HepG2 (cell line): ENCODE measurements around the gene GRIN3B. TPM values are rescaled to one million over a fixed set of nuclear protein-coding genes. Genes with fewer than 3 reads are reported as not detected.

Experiments
- AGO2 ChIP-seq: fragments of 200-400 bp; formaldehyde crosslinking; optimal IDR thresholded peaks from 2 replicates; pipeline ENCODE3; 2017; ENCODE audit warnings: mild to moderate bottlenecking, low read depth, low read length, moderate library complexity
- ARNT2 ChIP-seq: sonication (generic); formaldehyde crosslinking; IDR thresholded peaks from 2 replicates; pipeline ENCODE4 v1.8.0; 2022; ENCODE audit warnings: mild to moderate bottlenecking, low read depth, missing genetic modification reagents, moderate library complexity
- ASH2L ChIP-seq: fragments of 300-600, 200-600 bp; sonication (generic); IDR thresholded peaks from 2 replicates; pipeline ENCODE4 v1.7.0; 2017; ENCODE audit warnings: low read depth, mild to moderate bottlenecking, moderate library complexity, mixed read lengths, low read length; ENCODE audit not compliant: insufficient read length
- ETV6 ChIP-seq: sonication (generic); formaldehyde crosslinking; conservative IDR thresholded peaks from 2 replicates; pipeline ENCODE4 v1.4.0; 2020; ENCODE audit warnings: missing genetic modification reagents
- FOXO1 ChIP-seq: sonication (generic); formaldehyde crosslinking; IDR thresholded peaks from 2 replicates; pipeline ENCODE4 v1.4.0; 2020; ENCODE audit warnings: missing genetic modification reagents
- HNRNPLL ChIP-seq: fragments of 200-400 bp; formaldehyde crosslinking; IDR thresholded peaks from 2 replicates; pipeline ENCODE4 v1.6.1; 2017; ENCODE audit warnings: mild to moderate bottlenecking, low read depth, low read length; ENCODE audit not compliant: poor library complexity, severe bottlenecking
- NFE2L1 ChIP-seq: sonication (generic); formaldehyde crosslinking; IDR thresholded peaks from 2 replicates; pipeline ENCODE4 v1.4.0; 2020; ENCODE audit warnings: missing genetic modification reagents, mild to moderate bottlenecking, borderline replicate concordance
- RNF2 ChIP-seq: fragments of 450-650 bp; conservative IDR thresholded peaks from 2 replicates; pipeline ENCODE4 v1.6.1; 2016; ENCODE audit warnings: low read depth
- TBX3 ChIP-seq: fragments of 450-650 bp; IDR thresholded peaks from 2 replicates; pipeline ENCODE4 v1.6.1; 2017; ENCODE audit warnings: antibody characterized with exemption, mild to moderate bottlenecking, inconsistent platforms, borderline replicate concordance
- TFDP2 ChIP-seq: sonication (generic); formaldehyde crosslinking; IDR thresholded peaks from 2 replicates; pipeline ENCODE4 v1.4.0; 2020; ENCODE audit warnings: missing genetic modification reagents
- ZNF207 ChIP-seq: fragments of 450-650 bp; IDR thresholded peaks from 2 replicates; pipeline ENCODE4 v1.6.1; 2016; ENCODE audit warnings: antibody characterized with exemption, borderline replicate concordance
- ZNF460 ChIP-seq: sonication (generic); formaldehyde crosslinking; IDR thresholded peaks from 2 replicates; pipeline ENCODE4 v1.5.1; 2020; ENCODE audit warnings: missing genetic modification reagents, mild to moderate bottlenecking, borderline replicate concordance
- ZNF609 ChIP-seq: sonication (generic); formaldehyde crosslinking; IDR thresholded peaks from 2 replicates; pipeline ENCODE4 v1.4.0; 2020; ENCODE audit warnings: mild to moderate bottlenecking, missing genetic modification reagents, borderline replicate concordance
- ZNF816 ChIP-seq: sonication (generic); formaldehyde crosslinking; IDR thresholded peaks from 2 replicates; pipeline ENCODE4 v1.8.0; 2022; ENCODE audit warnings: missing genetic modification reagents, mild to moderate bottlenecking, borderline replicate concordance
- ZSCAN22 ChIP-seq: sonication (generic); formaldehyde crosslinking; IDR thresholded peaks from 2 replicates; pipeline ENCODE4 v1.4.0; 2020; ENCODE audit warnings: mild to moderate bottlenecking, missing genetic modification reagents
- ZSCAN30 ChIP-seq: sonication (generic); formaldehyde crosslinking; IDR thresholded peaks from 2 replicates; pipeline ENCODE4 v1.5.0; 2020; ENCODE audit warnings: mild to moderate bottlenecking, missing genetic modification reagents
- polyA plus RNA-seq, 8 experiments: library from polyadenylated mRNA; depleted of rRNA in 3 of 8; stranded (reverse) in 7 of 8; unstranded in 1 of 8; fragments of >200 nt; fragmentation: Illumina TruSeq in 4 of 8; extraction: Trizol in 4 of 8; gene quantifications; 2 replicates each; pipeline versions ENCODE4 v1.2.1 to v1.2.3, GENCODE V29; 2011 to 2016; ENCODE audit warnings: low read depth in 4 of 8, missing spikeins in 1 of 8, mixed read lengths in 1 of 8; ENCODE audit not compliant: insufficient read depth in 1 of 8
- total RNA-seq, 5 experiments: library from RNA; depleted of rRNA; stranded (reverse); fragments of >200 nt; fragmentation: Illumina TruSeq; extraction: Trizol; gene quantifications; 2 replicates each; pipeline ENCODE4 v1.2.3, GENCODE V29; 2016; ENCODE audit warnings: low read depth in 1 of 5
- TF ChIP-seq, protein P1 (sequence below): sonication (generic); formaldehyde crosslinking; IDR thresholded peaks from 2 replicates; pipeline ENCODE4 v1.9.0; 2022; ENCODE audit warnings: low read depth, missing genetic modification reagents
- TF ChIP-seq, protein P2 (sequence below): sonication (generic); formaldehyde crosslinking; IDR thresholded peaks from 2 replicates; pipeline ENCODE4 v1.5.0; 2020; ENCODE audit warnings: mild to moderate bottlenecking, missing genetic modification reagents, borderline replicate concordance

The GRIN3B gene
- total and polyA plus RNA-seq, 2 of the 13 experiments (the other 11 are each of a cell fraction or from before 2014, with no cell fraction given), result 0.07 to 0.20 TPM

DNA sequence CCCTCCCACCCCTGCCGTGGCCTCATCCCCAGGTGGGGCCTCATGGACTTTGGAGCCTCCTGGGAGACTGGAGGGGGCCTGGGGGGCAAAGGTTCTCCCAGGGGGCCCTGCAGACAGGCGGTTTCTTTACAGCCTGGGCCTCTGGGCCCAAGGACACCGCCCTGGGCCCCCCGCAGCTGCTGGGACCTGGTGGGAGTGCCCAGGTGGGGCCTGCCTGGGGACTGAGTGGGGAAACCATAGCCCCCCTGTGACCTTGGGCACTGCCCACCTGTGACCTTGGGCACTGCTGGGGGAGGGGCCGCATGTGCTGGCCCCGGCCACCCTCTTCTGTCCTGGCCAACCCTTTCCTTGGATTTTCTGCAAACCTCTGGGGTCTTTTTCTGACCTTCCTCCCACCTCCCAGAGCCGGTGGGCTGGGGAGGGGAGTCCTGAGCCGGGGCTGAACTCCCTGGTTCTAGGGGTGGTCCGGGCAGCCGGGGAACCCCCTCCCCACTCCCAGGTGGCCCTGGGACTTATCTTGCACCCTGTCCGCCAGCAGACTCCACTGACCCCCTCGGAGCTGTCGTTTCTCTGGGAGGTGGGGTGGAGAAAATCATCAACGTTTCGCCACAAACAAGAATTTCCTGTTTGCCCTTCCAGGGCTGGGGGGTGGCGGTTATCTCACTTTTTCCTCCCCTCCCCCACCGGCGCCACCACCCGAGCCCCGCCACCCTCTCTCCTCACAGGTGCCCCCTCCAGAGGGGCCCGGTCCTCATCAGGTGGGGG, 47.4 kb upstream of the GRIN3B start (continued):
- peak; percentile 86 for TF ChIP-seq ZNF609
- 0 out of 2 replicates have a peak, but pooled peaks have one; percentile 30 for TF ChIP-seq ZSCAN22 (CRISPR knock-in tag)
- peak; percentile 49 for TF ChIP-seq TFDP2 (CRISPR knock-in tag)
- no peak for TF ChIP-seq ZSCAN30 (CRISPR knock-in tag)
- TF ChIP-seq TBX3, result peak; percentile 74; the same call in 1 of the 2 replicates
- peak; percentile 77 for TF ChIP-seq FOXO1 (CRISPR knock-in tag)
- TF ChIP-seq RNF2, result no peak
- TF ChIP-seq, protein P1, sequence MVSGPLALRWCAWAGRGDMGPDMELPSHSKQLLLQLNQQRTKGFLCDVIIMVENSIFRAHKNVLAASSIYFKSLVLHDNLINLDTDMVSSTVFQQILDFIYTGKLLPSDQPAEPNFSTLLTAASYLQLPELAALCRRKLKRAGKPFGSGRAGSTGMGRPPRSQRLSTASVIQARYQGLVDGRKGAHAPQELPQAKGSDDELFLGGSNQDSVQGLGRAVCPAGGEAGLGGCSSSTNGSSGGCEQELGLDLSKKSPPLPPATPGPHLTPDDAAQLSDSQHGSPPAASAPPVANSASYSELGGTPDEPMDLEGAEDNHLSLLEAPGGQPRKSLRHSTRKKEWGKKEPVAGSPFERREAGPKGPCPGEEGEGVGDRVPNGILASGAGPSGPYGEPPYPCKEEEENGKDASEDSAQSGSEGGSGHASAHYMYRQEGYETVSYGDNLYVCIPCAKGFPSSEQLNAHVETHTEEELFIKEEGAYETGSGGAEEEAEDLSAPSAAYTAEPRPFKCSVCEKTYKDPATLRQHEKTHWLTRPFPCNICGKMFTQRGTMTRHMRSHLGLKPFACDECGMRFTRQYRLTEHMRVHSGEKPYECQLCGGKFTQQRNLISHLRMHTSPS (CRISPR knock-in tag), result peak; percentile 100
- TF ChIP-seq ARNT2 (CRISPR knock-in tag), result peak; percentile 59; the same call in 1 of the 2 replicates
- TF ChIP-seq, protein P2, sequence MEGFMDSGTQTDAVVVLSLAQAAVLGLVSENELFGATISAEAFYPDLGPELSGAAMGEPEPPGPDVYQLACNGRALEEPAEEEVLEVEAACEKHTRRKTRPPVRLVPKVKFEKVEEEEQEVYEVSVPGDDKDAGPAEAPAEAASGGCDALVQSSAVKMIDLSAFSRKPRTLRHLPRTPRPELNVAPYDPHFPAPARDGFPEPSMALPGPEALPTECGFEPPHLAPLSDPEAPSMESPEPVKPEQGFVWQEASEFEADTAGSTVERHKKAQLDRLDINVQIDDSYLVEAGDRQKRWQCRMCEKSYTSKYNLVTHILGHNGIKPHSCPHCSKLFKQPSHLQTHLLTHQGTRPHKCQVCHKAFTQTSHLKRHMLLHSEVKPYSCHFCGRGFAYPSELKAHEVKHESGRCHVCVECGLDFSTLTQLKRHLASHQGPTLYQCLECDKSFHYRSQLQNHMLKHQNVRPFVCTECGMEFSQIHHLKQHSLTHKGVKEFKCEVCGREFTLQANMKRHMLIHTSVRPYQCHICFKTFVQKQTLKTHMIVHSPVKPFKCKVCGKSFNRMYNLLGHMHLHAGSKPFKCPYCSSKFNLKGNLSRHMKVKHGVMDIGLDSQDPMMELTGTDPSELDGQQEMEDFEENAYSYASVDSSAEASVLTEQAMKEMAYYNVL, result peak; percentile 83; the same call in 1 of the 2 replicates
- TF ChIP-seq ETV6 (CRISPR knock-in tag), result no peak
- 0 out of 2 replicates have a peak, but pooled peaks have one; percentile 34 for TF ChIP-seq NFE2L1
- peak; percentile 97 for TF ChIP-seq AGO2
- TF ChIP-seq ZNF816 (CRISPR knock-in tag), result peak; percentile 90; the same call in 1 of the 2 replicates
- TF ChIP-seq HNRNPLL, result peak; percentile 45
- TF ChIP-seq ZNF207, result no peak
- TF ChIP-seq ASH2L, result peak; percentile 99
- TF ChIP-seq ZNF460 (CRISPR knock-in tag), result peak; percentile 46; the same call in 1 of the 2 replicates
